SK-N-SH (cell line): ENCODE measurements around the gene KRT85.

Experiments used
- EZH2phosphoT487 ChIP-seq: fragments of 200-600 bp; sonication (generic); IDR thresholded peaks from 2 replicates; pipeline ENCODE4 v1.6.1; 2017; ENCODE audit warnings: low read depth, mixed run types, mild to moderate bottlenecking, antibody characterized with exemption, moderate library complexity, borderline replicate concordance
- RAD21 ChIP-seq: IDR thresholded peaks from 2 replicates; pipeline ENCODE4 v1.6.1; 2012; ENCODE audit warnings: mild to moderate bottlenecking, low read length
- RFX5 ChIP-seq: IDR thresholded peaks from 2 replicates; pipeline ENCODE4 v1.6.1; 2012; ENCODE audit warnings: mild to moderate bottlenecking, improper control_type of control experiment, low read length
- TCF12 ChIP-seq: IDR thresholded peaks from 2 replicates; pipeline ENCODE4 v1.4.0; 2012
- TF ChIP-seq, protein P1 (sequence below): fragments of 200-600 bp; sonication (generic); IDR thresholded peaks from 2 replicates; pipeline ENCODE4 v1.6.1; 2017; ENCODE audit warnings: antibody characterized with exemption, mild to moderate bottlenecking, moderate library complexity
- TF ChIP-seq, protein P2 (sequence below): IDR thresholded peaks from 2 replicates; pipeline ENCODE4; 2012
- TF ChIP-seq, protein P3 (sequence below): IDR thresholded peaks from 2 replicates; pipeline ENCODE4 v1.6.1; 2012; ENCODE audit warnings: mild to moderate bottlenecking, low read depth, low read length, moderate library complexity

DNA sequence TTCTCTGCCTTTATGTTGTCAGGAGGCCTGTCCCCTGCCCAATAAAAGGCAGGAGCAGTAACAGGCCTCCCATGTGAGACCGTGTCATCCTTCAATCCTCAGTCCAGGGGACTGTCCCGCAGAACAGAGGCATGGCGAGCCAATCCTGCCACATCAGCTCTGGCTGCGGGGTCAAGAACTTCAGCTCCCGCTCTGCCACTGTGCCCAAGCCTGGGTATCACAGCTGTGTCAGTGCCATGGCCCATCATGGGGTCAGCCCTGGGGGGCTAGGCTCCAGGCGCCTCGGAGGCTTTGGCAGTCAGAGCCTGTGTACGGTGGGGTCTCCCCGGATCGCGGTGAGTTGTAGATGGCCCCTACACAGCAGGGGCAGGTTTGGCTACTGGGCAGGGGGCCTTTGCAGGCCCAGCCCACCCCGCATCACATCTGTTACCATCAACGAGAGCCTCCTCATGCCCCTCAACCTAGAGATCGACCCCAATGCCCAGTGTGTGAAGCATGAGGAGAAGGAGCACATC, 26.2 kb downstream of the KRT85 start:
- TF ChIP-seq, protein P1, sequence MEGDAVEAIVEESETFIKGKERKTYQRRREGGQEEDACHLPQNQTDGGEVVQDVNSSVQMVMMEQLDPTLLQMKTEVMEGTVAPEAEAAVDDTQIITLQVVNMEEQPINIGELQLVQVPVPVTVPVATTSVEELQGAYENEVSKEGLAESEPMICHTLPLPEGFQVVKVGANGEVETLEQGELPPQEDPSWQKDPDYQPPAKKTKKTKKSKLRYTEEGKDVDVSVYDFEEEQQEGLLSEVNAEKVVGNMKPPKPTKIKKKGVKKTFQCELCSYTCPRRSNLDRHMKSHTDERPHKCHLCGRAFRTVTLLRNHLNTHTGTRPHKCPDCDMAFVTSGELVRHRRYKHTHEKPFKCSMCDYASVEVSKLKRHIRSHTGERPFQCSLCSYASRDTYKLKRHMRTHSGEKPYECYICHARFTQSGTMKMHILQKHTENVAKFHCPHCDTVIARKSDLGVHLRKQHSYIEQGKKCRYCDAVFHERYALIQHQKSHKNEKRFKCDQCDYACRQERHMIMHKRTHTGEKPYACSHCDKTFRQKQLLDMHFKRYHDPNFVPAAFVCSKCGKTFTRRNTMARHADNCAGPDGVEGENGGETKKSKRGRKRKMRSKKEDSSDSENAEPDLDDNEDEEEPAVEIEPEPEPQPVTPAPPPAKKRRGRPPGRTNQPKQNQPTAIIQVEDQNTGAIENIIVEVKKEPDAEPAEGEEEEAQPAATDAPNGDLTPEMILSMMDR, result no peak
- TF ChIP-seq RFX5 (no peak), TCF12 (no peak), EZH2phosphoT487 (no peak), RAD21 (no peak)
- TF ChIP-seq, protein P2, sequence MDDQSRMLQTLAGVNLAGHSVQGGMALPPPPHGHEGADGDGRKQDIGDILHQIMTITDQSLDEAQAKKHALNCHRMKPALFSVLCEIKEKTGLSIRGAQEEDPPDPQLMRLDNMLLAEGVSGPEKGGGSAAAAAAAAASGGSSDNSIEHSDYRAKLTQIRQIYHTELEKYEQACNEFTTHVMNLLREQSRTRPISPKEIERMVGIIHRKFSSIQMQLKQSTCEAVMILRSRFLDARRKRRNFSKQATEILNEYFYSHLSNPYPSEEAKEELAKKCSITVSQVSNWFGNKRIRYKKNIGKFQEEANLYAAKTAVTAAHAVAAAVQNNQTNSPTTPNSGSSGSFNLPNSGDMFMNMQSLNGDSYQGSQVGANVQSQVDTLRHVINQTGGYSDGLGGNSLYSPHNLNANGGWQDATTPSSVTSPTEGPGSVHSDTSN, result no peak
- TF ChIP-seq, protein P3, sequence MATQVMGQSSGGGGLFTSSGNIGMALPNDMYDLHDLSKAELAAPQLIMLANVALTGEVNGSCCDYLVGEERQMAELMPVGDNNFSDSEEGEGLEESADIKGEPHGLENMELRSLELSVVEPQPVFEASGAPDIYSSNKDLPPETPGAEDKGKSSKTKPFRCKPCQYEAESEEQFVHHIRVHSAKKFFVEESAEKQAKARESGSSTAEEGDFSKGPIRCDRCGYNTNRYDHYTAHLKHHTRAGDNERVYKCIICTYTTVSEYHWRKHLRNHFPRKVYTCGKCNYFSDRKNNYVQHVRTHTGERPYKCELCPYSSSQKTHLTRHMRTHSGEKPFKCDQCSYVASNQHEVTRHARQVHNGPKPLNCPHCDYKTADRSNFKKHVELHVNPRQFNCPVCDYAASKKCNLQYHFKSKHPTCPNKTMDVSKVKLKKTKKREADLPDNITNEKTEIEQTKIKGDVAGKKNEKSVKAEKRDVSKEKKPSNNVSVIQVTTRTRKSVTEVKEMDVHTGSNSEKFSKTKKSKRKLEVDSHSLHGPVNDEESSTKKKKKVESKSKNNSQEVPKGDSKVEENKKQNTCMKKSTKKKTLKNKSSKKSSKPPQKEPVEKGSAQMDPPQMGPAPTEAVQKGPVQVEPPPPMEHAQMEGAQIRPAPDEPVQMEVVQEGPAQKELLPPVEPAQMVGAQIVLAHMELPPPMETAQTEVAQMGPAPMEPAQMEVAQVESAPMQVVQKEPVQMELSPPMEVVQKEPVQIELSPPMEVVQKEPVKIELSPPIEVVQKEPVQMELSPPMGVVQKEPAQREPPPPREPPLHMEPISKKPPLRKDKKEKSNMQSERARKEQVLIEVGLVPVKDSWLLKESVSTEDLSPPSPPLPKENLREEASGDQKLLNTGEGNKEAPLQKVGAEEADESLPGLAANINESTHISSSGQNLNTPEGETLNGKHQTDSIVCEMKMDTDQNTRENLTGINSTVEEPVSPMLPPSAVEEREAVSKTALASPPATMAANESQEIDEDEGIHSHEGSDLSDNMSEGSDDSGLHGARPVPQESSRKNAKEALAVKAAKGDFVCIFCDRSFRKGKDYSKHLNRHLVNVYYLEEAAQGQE, result no peak
